HEK293T (cell line): ENCODE results near the gene RFLNA.

Experiments
- CTCF ChIA-PET: fragments of 350-600 bp; formaldehyde crosslinking; extraction: SDS; loops from one replicate; lab custom pipeline; 2021; ENCODE audit warnings: antibody characterized with exemption, inconsistent platforms; lab: Yijun Ruan, JAX
- POLR2A ChIA-PET: fragments of 350-600 bp; formaldehyde crosslinking; extraction: SDS; loops from one replicate; lab custom pipeline; 2020; ENCODE audit warnings: antibody characterized with exemption, inconsistent platforms; lab: Yijun Ruan, JAX
- DNase-seq: peaks from one replicate; pipeline ENCODE4 v3.0.0; 2012; ENCODE audit warnings: mixed read lengths; ENCODE audit errors: extremely low spot score
- ARNT ChIP-seq: fragments of 450-650 bp; IDR thresholded peaks from 2 replicates; pipeline ENCODE4 v1.6.1; 2017; ENCODE audit warnings: mild to moderate bottlenecking
- BHLHE40 ChIP-seq: fragments of 450-650 bp; IDR thresholded peaks from 2 replicates; pipeline ENCODE4 v1.6.1; 2016; ENCODE audit warnings: mild to moderate bottlenecking, moderate library complexity, borderline replicate concordance
- CTBP1 ChIP-seq: fragments of 450-650 bp; IDR thresholded peaks from 2 replicates; pipeline ENCODE4 v1.6.1; 2016; ENCODE audit warnings: borderline replicate concordance
- ELF4 ChIP-seq: fragments of 450-650 bp; IDR thresholded peaks from 2 replicates; pipeline ENCODE4 v1.6.1; 2017; ENCODE audit warnings: antibody characterized with exemption
- FOXA1 ChIP-seq: fragments of 450-650 bp; IDR thresholded peaks from 2 replicates; pipeline ENCODE4 v1.6.1; 2016; ENCODE audit warnings: mild to moderate bottlenecking
- FOXK2 ChIP-seq: fragments of 450-650 bp; IDR thresholded peaks from 2 replicates; pipeline ENCODE4 v1.6.1; 2016; ENCODE audit warnings: mild to moderate bottlenecking
- FOXM1 ChIP-seq: fragments of 450-650 bp; IDR thresholded peaks from 2 replicates; pipeline ENCODE4 v1.6.1; 2017; ENCODE audit warnings: mild to moderate bottlenecking, borderline replicate concordance
- HDGF ChIP-seq: fragments of 450-650 bp; IDR thresholded peaks from 2 replicates; pipeline ENCODE4 v1.6.1; 2017; ENCODE audit warnings: antibody characterized with exemption, borderline replicate concordance
- L3MBTL2 ChIP-seq: fragments of 450-650 bp; conservative IDR thresholded peaks from 2 replicates; pipeline ENCODE4 v1.6.1; 2016; ENCODE audit warnings: mild to moderate bottlenecking
- LEF1 ChIP-seq: fragments of 450-650 bp; IDR thresholded peaks from 2 replicates; pipeline ENCODE4 v1.6.1; 2017; ENCODE audit warnings: mild to moderate bottlenecking, borderline replicate concordance
- NFRKB ChIP-seq: fragments of 450-650 bp; IDR thresholded peaks from 2 replicates; pipeline ENCODE4 v1.6.1; 2016; ENCODE audit warnings: mild to moderate bottlenecking, moderate library complexity
- SP1 ChIP-seq: fragments of 450-650 bp; IDR thresholded peaks from 2 replicates; pipeline ENCODE4 v1.6.1; 2017
- SUZ12 ChIP-seq: fragments of 450-650 bp; IDR thresholded peaks from 2 replicates; pipeline ENCODE4 v1.6.1; 2016; ENCODE audit warnings: mild to moderate bottlenecking
- TARDBP ChIP-seq: fragments of 450-650 bp; IDR thresholded peaks from 2 replicates; pipeline ENCODE4 v1.6.1; 2016
- ZNF384 ChIP-seq: fragments of 450-650 bp; IDR thresholded peaks from 2 replicates; pipeline ENCODE4 v1.6.1; 2016
- TF ChIP-seq, protein P1 (sequence below): fragments of 450-650 bp; IDR thresholded peaks from 2 replicates; pipeline ENCODE4 v1.6.1; 2016

Gene RFLNA

DNA sequence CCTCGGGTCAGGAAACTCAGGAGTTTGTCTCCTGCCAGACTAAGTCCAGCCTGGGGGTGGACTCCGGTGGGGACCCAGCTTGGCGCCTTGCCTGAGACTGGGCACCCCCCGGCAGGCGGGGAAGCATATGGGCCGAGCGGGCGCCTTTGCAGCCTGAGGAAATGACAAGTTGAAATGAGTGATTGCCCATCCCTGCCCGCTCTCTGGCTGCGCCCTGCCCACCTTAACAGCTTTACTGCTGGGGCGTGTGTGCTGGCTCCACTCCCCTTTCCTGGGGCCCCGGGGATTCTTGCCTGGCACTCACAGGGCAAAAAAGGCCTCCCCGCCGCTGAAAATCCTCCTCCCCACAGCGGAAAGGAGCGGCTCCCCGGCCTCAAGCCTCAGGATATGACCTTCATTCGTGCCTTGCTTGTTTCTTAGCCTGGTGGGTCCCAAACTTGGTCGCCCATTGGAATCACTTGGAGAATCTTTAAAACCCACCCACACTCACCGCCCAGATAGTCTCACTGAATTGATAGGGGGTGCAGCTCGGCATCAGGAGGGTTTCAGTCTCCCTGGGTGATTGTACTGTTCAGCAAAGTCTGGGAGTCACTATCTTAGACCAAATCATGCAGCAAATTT, 1.5 kb downstream of the RFLNA start:
- ChIA-PET POLR2A (no interaction called here), CTCF (no interaction called here)
- DNase-seq, result no peak
- TF ChIP-seq CTBP1, result no peak
- no peak for TF ChIP-seq SP1
- no peak for TF ChIP-seq FOXK2
- TF ChIP-seq, protein P1, sequence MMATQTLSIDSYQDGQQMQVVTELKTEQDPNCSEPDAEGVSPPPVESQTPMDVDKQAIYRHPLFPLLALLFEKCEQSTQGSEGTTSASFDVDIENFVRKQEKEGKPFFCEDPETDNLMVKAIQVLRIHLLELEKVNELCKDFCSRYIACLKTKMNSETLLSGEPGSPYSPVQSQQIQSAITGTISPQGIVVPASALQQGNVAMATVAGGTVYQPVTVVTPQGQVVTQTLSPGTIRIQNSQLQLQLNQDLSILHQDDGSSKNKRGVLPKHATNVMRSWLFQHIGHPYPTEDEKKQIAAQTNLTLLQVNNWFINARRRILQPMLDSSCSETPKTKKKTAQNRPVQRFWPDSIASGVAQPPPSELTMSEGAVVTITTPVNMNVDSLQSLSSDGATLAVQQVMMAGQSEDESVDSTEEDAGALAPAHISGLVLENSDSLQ, result no peak
- TF ChIP-seq LEF1, result no peak
- TF ChIP-seq TARDBP, result no peak
- TF ChIP-seq ELF4, result no peak
- no peak for TF ChIP-seq L3MBTL2
- no peak for TF ChIP-seq FOXA1
- TF ChIP-seq SUZ12, result no peak
- TF ChIP-seq BHLHE40, result no peak
- no peak for TF ChIP-seq FOXM1
- TF ChIP-seq ARNT, result no peak
- no peak for TF ChIP-seq HDGF
- no peak for TF ChIP-seq ZNF384

DNA sequence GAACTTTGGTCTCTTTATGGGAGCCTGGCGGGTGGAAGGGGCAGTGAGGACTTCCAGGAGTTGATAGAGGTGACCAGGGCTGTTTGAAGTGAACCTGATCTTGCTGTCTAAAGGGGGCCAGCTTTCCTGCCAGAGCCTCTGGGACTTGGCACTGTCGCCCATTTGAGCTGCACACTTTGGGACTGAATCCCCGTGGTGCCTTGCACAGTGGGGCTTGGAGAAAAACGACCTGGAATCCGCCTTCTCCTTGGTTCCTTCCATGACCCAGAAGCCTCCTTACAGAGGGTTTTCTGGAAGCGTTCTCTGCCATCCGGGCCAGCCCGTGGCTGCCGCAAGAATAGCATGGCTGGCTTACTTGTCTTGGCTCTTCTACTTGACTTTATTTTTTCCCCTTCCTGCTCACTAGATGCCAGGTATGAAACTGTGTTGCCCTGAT, 2.0 kb downstream of the RFLNA start:
- DNase-seq, result no peak
- CTCF ChIA-PET, result interaction anchor here (0.6 kb wide), 1 partner anchor 219 kb away, joined by 3 read pairs; no protein-coding TSS in a partner anchor
- POLR2A ChIA-PET, result no interaction called here
- TF ChIP-seq, protein P1, result no peak
- no peak for TF ChIP-seq CTBP1
- TF ChIP-seq FOXM1, result no peak
- no peak for TF ChIP-seq SP1
- TF ChIP-seq LEF1, result no peak
- TF ChIP-seq HDGF, result no peak
- no peak for TF ChIP-seq ARNT
- no peak for TF ChIP-seq FOXK2
- TF ChIP-seq FOXA1, result no peak
- no peak for TF ChIP-seq ZNF384
- no peak for TF ChIP-seq L3MBTL2
- TF ChIP-seq ELF4, result no peak
- TF ChIP-seq NFRKB, result no peak
- no peak for TF ChIP-seq BHLHE40

DNA sequence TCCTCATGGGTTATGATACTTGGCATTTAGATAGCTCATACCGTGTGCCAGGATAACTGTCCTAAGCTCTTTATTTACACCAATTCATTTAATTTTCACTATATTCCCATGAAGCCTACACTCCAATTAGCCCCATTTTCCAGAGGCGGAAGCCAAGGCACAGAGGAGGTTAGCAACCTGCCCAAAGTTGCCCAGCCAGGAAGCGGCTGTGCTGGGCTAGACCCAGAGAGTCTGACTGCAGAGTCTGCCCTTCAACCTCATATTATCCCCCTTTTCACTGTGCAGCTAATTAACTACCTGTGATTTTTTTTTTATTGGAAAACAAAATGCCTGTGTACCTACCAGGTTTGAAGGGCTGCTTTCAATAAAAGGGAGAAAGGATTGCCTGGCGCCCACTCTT, 2.5 kb downstream of the RFLNA start:
- CTCF ChIA-PET, result interaction anchor here (0.6 kb wide), 1 partner anchor 220 kb away, joined by 3 read pairs; no protein-coding TSS in a partner anchor
- no peak for TF ChIP-seq ZNF384
- TF ChIP-seq FOXK2, result no peak
- TF ChIP-seq ELF4, result no peak
- TF ChIP-seq FOXM1, result no peak
- TF ChIP-seq HDGF, result no peak
- no peak for TF ChIP-seq NFRKB
- TF ChIP-seq, protein P1, result no peak
- no peak for TF ChIP-seq LEF1
- no peak for TF ChIP-seq SUZ12
- TF ChIP-seq SP1, result no peak
- TF ChIP-seq L3MBTL2, result no peak
- TF ChIP-seq TARDBP, result no peak
- DNase-seq, result no peak
- POLR2A ChIA-PET, result no interaction called here

DNA sequence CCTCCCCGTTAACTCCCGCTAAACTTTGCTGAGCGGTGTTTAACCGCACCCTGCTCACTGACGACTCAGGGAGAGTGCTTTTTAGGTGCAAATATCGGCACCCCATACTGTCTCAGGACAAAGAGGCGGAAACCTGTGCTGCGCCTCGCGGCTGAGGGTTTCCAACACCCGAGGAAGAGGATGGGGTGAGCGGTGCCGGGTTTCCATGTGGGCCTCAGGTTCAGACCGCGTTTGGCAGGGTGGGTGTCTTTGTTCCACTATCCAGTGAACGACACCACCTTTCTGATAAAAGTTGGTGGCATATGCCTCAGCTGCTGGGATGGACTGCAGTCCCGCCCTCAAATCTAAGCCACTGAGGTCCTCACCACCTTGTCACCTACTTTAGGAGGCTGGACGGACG, 3.0 kb downstream of the RFLNA start:
- ChIA-PET POLR2A (no interaction called here), CTCF (no interaction called here)
- no peak for DNase-seq
- TF ChIP-seq SP1 (no peak), L3MBTL2 (no peak), FOXM1 (no peak), HDGF (no peak), NFRKB (no peak), SUZ12 (no peak), BHLHE40 (no peak), LEF1 (no peak), ELF4 (no peak), ARNT (no peak), CTBP1 (no peak), ZNF384 (no peak), FOXK2 (no peak), TARDBP (no peak)
- TF ChIP-seq, protein P1, result no peak

DNA sequence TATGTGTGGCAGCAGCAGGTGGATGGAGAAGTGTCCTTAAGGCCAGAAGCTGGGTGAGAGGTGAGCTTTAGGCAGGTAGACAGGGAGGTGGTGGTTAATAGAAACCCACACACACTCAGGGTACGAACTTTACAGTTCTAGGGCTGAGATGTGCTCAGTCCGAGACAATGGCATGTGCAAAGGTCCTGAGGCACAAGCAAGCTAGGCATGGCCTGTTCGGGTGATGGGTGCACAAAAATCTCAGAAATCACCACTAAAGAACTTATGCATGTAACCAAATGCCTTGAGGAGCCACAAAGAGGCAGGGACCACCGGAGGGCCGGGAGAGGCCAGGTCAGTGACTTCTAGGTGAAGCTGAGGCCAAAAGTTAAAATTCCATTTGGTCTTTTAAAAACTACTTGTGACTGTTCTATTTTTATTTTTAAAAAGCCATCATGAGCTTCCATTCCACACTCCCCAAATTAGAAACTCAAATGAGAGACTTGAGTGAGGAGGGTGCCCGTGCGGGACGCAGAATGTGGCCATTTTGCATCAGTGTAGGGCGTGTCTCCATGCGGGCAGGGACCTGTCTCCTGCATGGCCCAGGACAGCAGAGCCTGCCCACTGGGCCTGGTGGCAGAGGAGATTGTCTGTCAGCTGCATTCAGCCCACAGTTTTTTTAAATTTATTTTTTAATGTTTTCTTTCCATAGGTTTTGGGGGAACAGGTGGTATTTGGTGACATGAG, 4.0 kb downstream of the RFLNA start:
- CTCF ChIA-PET, result no interaction called here
- no peak for TF ChIP-seq CTBP1
- no peak for TF ChIP-seq NFRKB
- no peak for TF ChIP-seq ELF4
- no peak for TF ChIP-seq BHLHE40
- no peak for TF ChIP-seq FOXA1
- TF ChIP-seq FOXM1, result no peak
- TF ChIP-seq HDGF, result no peak
- no peak for TF ChIP-seq SUZ12
- no peak for TF ChIP-seq L3MBTL2
- no peak for TF ChIP-seq FOXK2
- TF ChIP-seq, protein P1, result no peak
- no peak for TF ChIP-seq TARDBP
- no peak for TF ChIP-seq ARNT
- TF ChIP-seq ZNF384, result no peak
- POLR2A ChIA-PET, result no interaction called here
- DNase-seq, result no peak
